Ishikawa (cell line): Measurements from ENCODE around the gene ESAM.

Source experiments
- CEBPB ChIP-seq: IDR thresholded peaks from 2 replicates; pipeline ENCODE4 v1.6.1; 2012
- CREB1 ChIP-seq: IDR thresholded peaks from 2 replicates; pipeline ENCODE4 v1.6.1; 2012; ENCODE audit warnings: low read depth
- EGR1 ChIP-seq: IDR thresholded peaks from 2 replicates; pipeline ENCODE4 v1.6.1; 2012
- EP300 ChIP-seq: IDR thresholded peaks from 2 replicates; pipeline ENCODE4 v1.6.1; 2012; ENCODE audit warnings: borderline replicate concordance
- FOXM1 ChIP-seq: IDR thresholded peaks from 2 replicates; pipeline ENCODE4 v1.6.1; 2012; ENCODE audit warnings: low read depth, borderline replicate concordance
- MAX ChIP-seq: IDR thresholded peaks from 2 replicates; pipeline ENCODE4 v1.6.1; 2012
- NFIC ChIP-seq: IDR thresholded peaks from 2 replicates; pipeline ENCODE4 v1.6.1; 2012
- RAD21 ChIP-seq: IDR thresholded peaks from 2 replicates; pipeline ENCODE4 v1.6.1; 2012; ENCODE audit warnings: low read depth
- REST ChIP-seq: IDR thresholded peaks from 2 replicates; pipeline ENCODE4 v1.6.1; 2012; ENCODE audit warnings: low read depth, mild to moderate bottlenecking
- TAF1 ChIP-seq: IDR thresholded peaks from 2 replicates; pipeline ENCODE4 v1.6.1; 2012; ENCODE audit warnings: low read depth, mild to moderate bottlenecking
- TCF12 ChIP-seq: IDR thresholded peaks from 2 replicates; pipeline ENCODE4 v1.6.1; 2012; ENCODE audit warnings: low read depth
- TEAD4 ChIP-seq: IDR thresholded peaks from 2 replicates; pipeline ENCODE4 v1.6.1; 2012
- USF1 ChIP-seq: IDR thresholded peaks from 2 replicates; pipeline ENCODE4 v1.6.1; 2012
- YY1 ChIP-seq: IDR thresholded peaks from 2 replicates; pipeline ENCODE4 v1.6.1; 2012; ENCODE audit warnings: low read depth
- ZBTB7A ChIP-seq: IDR thresholded peaks from 2 replicates; pipeline ENCODE4 v1.6.1; 2012; ENCODE audit warnings: low read depth

ESAM gene

GRCh38 chr11:124779568-124779967, 17.5 kb upstream of the ESAM start:
- TF ChIP-seq ZBTB7A, result no peak
- no peak for TF ChIP-seq REST
- no peak for TF ChIP-seq RAD21
- no peak for TF ChIP-seq USF1
- no peak for TF ChIP-seq CREB1
- no peak for TF ChIP-seq TCF12
- TF ChIP-seq YY1, result no peak
- no peak for TF ChIP-seq NFIC
- TF ChIP-seq TAF1, result no peak
- no peak for TF ChIP-seq EGR1
- no peak for TF ChIP-seq TEAD4
- TF ChIP-seq EP300, result no peak
- no peak for TF ChIP-seq FOXM1
- TF ChIP-seq MAX, result no peak
- TF ChIP-seq CEBPB, result no peak

GRCh38 chr11:124778281-124778680, 16.2 kb upstream of the ESAM start:
- no peak for TF ChIP-seq MAX
- TF ChIP-seq TAF1, result no peak
- no peak for TF ChIP-seq NFIC
- TF ChIP-seq ZBTB7A, result no peak
- no peak for TF ChIP-seq REST
- TF ChIP-seq EGR1, result no peak
- no peak for TF ChIP-seq USF1
- no peak for TF ChIP-seq CEBPB
- TF ChIP-seq RAD21, result no peak
- no peak for TF ChIP-seq FOXM1
- no peak for TF ChIP-seq CREB1
- no peak for TF ChIP-seq EP300

- TF ChIP-seq REST (no peak), TCF12 (no peak), ZBTB7A (no peak), MAX (no peak), EP300 (no peak), USF1 (no peak), FOXM1 (no peak), TAF1 (no peak), RAD21 (no peak), EGR1 (no peak), YY1 (no peak), NFIC (no peak)
Observed at GRCh38 chr11:124776865-124777645, 15.0 kb upstream of the ESAM start.
